ENCODE measurements around the gene CLTCL1. TPM values are rescaled to one million over a fixed set of nuclear protein-coding genes. Genes with fewer than 3 reads are reported as not detected.

Gene CLTCL1
- polyA plus RNA-seq, 3 donors = 1.9 to 5.7 (median 4.8) TPM

- 26 to 34% (median 33%) methylated on average over 30 to 33 of the region's 33 CpGs for WGBS, 3 donors
- H3K27ac ChIP-seq (ENCODE audit: low read depth, low read length) = no peak overlapping the region
Measured at GRCh38 chr22:19148417-19149046, 143.0 kb downstream of the CLTCL1 start.

GRCh38 chr22:19147195-19147780, 144.2 kb downstream of the CLTCL1 start:
- WGBS, 3 donors = 31 to 43% (median 41%) methylated on average over 9 of the region's 9 CpGs
- H3K27ac ChIP-seq (ENCODE audit: low read depth, low read length) = no peak overlapping the region

GRCh38 chr22:19146215-19146968, 145.1 kb downstream of the CLTCL1 start:
- no peak overlapping the region for H3K27ac ChIP-seq (ENCODE audit: low read depth, low read length)
- WGBS, 3 donors = 73 to 84% (median 82%) methylated on average over 11 of the region's 11 CpGs

- no peak overlapping the region for H3K27ac ChIP-seq (ENCODE audit: low read depth, low read length)
- 1 to 3% (median 2%) methylated on average over 17 of the region's 17 CpGs for WGBS, 3 donors
Measured at GRCh38 chr22:19143967-19144400, 147.5 kb downstream of the CLTCL1 start.

GRCh38 chr22:19143212-19143611, 148.3 kb downstream of the CLTCL1 start:
- whole genome bisulfite sequencing, 3 donors = 86 to 93% (median 88%) methylated on average over 5 of the region's 5 CpGs
- H3K27ac ChIP-seq (ENCODE audit: low read depth, low read length) = no peak overlapping the region

- no peak overlapping the region for H3K27ac ChIP-seq (ENCODE audit: low read depth, low read length)
- 95 to 97% (median 96%) methylated on average over 9 of the region's 9 CpGs for WGBS, 3 donors
Measured at GRCh38 chr22:19142394-19142793, 149.1 kb downstream of the CLTCL1 start.

GRCh38 chr22:19139974-19140373, 151.5 kb downstream of the CLTCL1 start:
- H3K27ac ChIP-seq (ENCODE audit: low read depth, low read length) = no peak overlapping the region
- WGBS, 3 donors = 85 to 91% (median 88%) methylated on average over 5 of the region's 5 CpGs

- 92 to 94% (median 92%) methylated on average over 9 of the region's 9 CpGs for WGBS, 3 donors
- H3K27ac ChIP-seq (ENCODE audit: low read depth, low read length) = no peak overlapping the region
Measured at GRCh38 chr22:19139001-19139356, 152.5 kb downstream of the CLTCL1 start.

GRCh38 chr22:19138217-19139000, 153.1 kb downstream of the CLTCL1 start:
- H3K27ac ChIP-seq (ENCODE audit: low read depth, low read length) = no peak overlapping the region
- 89 to 91% (median 91%) methylated on average over 15 of the region's 15 CpGs for WGBS, 3 donors

- whole genome bisulfite sequencing, 3 donors = 89 to 91% (median 90%) methylated on average over 11 of the region's 11 CpGs
- H3K27ac ChIP-seq (ENCODE audit: low read depth, low read length) = no peak overlapping the region
Measured at GRCh38 chr22:19137384-19138216, 153.9 kb downstream of the CLTCL1 start.

- 92 to 97% (median 94%) methylated on average over 10 of the region's 10 CpGs for WGBS, 3 donors
- no peak overlapping the region for H3K27ac ChIP-seq (ENCODE audit: low read depth, low read length)
Measured at GRCh38 chr22:19136915-19137314, 154.6 kb downstream of the CLTCL1 start.

GRCh38 chr22:19134874-19135273, 156.6 kb downstream of the CLTCL1 start:
- 88 to 95% (median 92%) methylated on average over 18 of the region's 18 CpGs for WGBS, 3 donors
- no peak overlapping the region for H3K27ac ChIP-seq (ENCODE audit: low read depth, low read length)

- 92 to 95% (median 93%) methylated on average over 21 of the region's 21 CpGs for WGBS, 3 donors
- H3K27ac ChIP-seq (ENCODE audit: low read depth, low read length) = no peak overlapping the region
Measured at GRCh38 chr22:19134176-19134831, 157.2 kb downstream of the CLTCL1 start.

- 93 to 94% (median 94%) methylated on average over 13 of the region's 13 CpGs for WGBS, 3 donors
- H3K27ac ChIP-seq (ENCODE audit: low read depth, low read length) = no peak overlapping the region
Measured at GRCh38 chr22:19133561-19133960, 158.0 kb downstream of the CLTCL1 start.

- 85 to 90% (median 85%) methylated on average over 9 of the region's 9 CpGs for WGBS, 3 donors
Measured at GRCh38 chr22:19132693-19133400, 158.7 kb downstream of the CLTCL1 start.

GRCh38 chr22:19132153-19132552, 159.4 kb downstream of the CLTCL1 start:
- H3K27ac ChIP-seq (ENCODE audit: low read depth, low read length) = no peak overlapping the region
- WGBS, 3 donors = 94 to 96% (median 96%) methylated on average over 18 to 20 of the region's 20 CpGs

More at GRCh38 chr22:19132693-19133400, 158.7 kb downstream of the CLTCL1 start:
- H3K27ac ChIP-seq (ENCODE audit: low read depth, low read length) = no peak overlapping the region

- no peak overlapping the region for H3K27ac ChIP-seq (ENCODE audit: low read depth, low read length)
- WGBS, 3 donors = 95 to 97% (median 96%) methylated on average over 19 of the region's 19 CpGs
Measured at GRCh38 chr22:19131685-19132015, 159.9 kb downstream of the CLTCL1 start.
